Stimulated activated CD4-positive, alpha-beta T cell treated with anti-CD3 and anti-CD28 coated beads, Interleukin-4, amount 100 ng/mL, for 1 hour (primary cell): Measurements from ENCODE around the gene C5AR1.
"Not testable (repeated sequence)": the region's sequence is repeated elsewhere in the genome, so short reads cannot be mapped to it uniquely, and the experiment has no call there.

Experiments
- DNase-seq: peaks from one replicate; pipeline ENCODE4 v3.0.0-alpha.2; 2020

The C5AR1 gene

GRCh38 chr19:47336765-47337718 lies 27.4 kb downstream of the C5AR1 start:
- not testable (repeated sequence) for DNase-seq

- no peak for DNase-seq
Observed at GRCh38 chr19:47339196-47339880, 29.7 kb downstream of the C5AR1 start.

- no peak for DNase-seq
Observed at GRCh38 chr19:47340477-47341208, 31.0 kb downstream of the C5AR1 start.

GRCh38 chr19:47341734-47342133 lies 32.1 kb downstream of the C5AR1 start:
- no peak for DNase-seq

- DNase-seq = no peak
Observed at GRCh38 chr19:47343194-47343802, 33.6 kb downstream of the C5AR1 start.

GRCh38 chr19:47344425-47344824 lies 34.8 kb downstream of the C5AR1 start:
- no peak for DNase-seq

- not testable (repeated sequence) for DNase-seq
Observed at GRCh38 chr19:47346024-47346423, 36.4 kb downstream of the C5AR1 start.

- peak; percentile 98 for DNase-seq
Observed at GRCh38 chr19:47348819-47349795, 39.4 kb downstream of the C5AR1 start, which contains the start of gene DHX34. DHX34 (plus strand) TSS chr19:47349315; CDS start chr19:47353031, 3,716 bp downstream.

- DNase-seq = no peak
Observed at GRCh38 chr19:47350630-47351029, 41.0 kb downstream of the C5AR1 start.

- DNase-seq = no peak
Observed at GRCh38 chr19:47351548-47351947, 41.9 kb downstream of the C5AR1 start.

GRCh38 chr19:47352095-47352494 lies 42.4 kb downstream of the C5AR1 start:
- no peak for DNase-seq

- no peak for DNase-seq
Observed at GRCh38 chr19:47353307-47353712, 43.6 kb downstream of the C5AR1 start.

- no peak for DNase-seq
Observed at GRCh38 chr19:47356900-47357299, 47.2 kb downstream of the C5AR1 start.

GRCh38 chr19:47357788-47358680 lies 48.4 kb downstream of the C5AR1 start:
- no peak for DNase-seq

- DNase-seq = no peak
Observed at GRCh38 chr19:47358936-47359335, 49.3 kb downstream of the C5AR1 start.

GRCh38 chr19:47362321-47362720 lies 52.7 kb downstream of the C5AR1 start:
- DNase-seq = no peak

- no peak for DNase-seq
Observed at GRCh38 chr19:47363758-47364531, 54.3 kb downstream of the C5AR1 start.

GRCh38 chr19:47365455-47365854 lies 55.8 kb downstream of the C5AR1 start:
- DNase-seq = not testable (repeated sequence)

GRCh38 chr19:47370045-47370611 lies 60.5 kb downstream of the C5AR1 start:
- no peak for DNase-seq
